GM18870 (cell line): Measurements from ENCODE around the gene MLLT3.

ENCODE experiments used
- ATAC-seq: cut with Tn5 transposase; IDR thresholded peaks from one replicate; pipeline ENCODE4 v1.9.1; 2021; ENCODE audit warnings: moderate library complexity; ENCODE audit not compliant: unreplicated experiment

The MLLT3 gene

DNA sequence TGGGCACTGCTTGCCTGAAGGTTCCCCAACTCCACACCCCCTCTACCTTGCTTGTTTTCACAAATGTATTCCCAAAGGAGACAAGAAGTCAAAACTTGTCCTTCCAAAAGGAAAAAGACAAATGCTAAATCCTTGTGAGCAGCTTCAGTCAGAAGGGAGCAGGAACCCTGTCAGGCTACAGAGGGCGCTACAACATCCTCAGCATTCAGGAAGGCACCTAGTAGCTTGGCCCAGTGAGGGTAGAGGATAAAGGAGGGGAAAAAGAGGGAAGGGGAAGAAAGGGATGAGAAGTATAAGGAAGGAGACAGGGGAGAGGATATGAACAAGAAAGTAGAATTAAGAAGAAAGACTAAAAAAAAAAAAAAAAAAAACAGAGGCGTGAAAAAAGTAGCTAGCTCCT lies 97.5 kb downstream of the MLLT3 start:
- ATAC-seq, result no peak

DNA sequence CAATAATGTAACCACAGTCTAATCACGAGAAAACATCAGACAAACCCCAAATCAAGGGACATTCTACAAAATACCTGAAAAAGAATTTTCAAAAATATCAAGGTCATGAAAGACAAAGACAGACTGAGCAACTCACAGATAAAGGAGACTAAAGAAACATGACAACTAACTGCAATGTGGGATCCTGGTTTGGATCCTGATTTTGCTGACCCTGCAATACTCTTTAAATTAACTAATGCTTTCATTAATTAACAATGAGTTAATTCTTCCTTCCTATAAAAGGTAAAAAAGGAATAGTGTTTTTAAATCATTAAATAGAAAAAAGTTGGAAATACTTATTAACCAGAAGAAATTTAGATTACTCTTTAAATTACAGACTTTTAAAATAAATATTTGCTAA lies 103.6 kb downstream of the MLLT3 start:
- ATAC-seq, result no peak

DNA sequence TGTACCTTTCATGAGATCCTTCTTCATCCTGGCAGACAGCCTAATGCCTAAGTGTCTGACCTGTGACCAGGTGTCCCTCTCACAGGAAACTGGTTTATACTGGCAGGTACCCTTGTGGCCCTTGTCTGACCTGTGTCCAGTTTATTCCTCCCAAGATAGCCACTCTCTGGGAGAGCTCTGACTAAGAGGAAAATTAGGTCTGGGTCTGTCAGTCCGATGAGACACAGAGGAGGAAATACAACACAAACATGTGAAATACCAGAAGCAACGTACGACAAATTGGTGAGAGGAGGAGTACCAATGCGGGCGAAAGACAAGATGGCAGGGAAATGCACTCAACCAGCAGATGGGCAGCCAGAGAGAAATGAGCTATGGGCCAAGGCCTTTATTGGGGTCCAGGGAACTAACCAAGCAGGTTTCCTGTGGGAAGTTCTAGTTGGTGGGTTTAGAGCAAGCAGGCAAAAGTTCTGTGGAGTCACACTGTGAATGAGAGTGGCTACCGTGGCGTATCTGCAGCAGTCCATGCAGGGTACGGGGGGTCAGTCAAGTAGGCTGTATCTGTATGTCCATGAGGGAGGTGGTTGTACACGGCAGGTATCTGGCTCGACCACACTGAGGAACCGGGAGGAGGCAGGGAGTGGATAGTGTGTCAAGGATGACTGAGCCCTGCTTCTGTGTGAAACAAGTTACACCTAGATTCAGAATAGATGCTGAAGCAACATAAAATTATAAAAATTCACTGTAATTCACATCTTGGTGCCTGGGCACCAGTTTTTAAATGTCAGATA lies 109.0 kb downstream of the MLLT3 start:
- no peak for ATAC-seq

DNA sequence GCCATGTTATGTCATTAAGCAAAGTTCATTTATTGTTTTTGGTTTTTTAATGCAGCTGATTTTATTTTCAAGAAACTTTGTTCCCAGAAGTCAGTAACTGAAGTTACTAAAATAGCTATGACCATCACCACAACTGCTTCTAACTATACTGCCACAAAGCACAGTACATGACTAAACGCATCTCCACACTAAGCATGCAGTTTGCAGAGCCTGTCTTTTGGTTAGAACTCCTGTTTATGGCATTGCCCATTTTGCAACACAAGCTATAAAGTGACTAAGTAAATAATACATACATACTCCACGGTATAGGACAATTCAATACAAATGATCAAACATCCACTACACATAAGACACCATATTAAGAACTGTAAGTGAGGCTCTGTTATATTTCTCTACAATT lies 109.7 kb downstream of the MLLT3 start:
- no peak for ATAC-seq

DNA sequence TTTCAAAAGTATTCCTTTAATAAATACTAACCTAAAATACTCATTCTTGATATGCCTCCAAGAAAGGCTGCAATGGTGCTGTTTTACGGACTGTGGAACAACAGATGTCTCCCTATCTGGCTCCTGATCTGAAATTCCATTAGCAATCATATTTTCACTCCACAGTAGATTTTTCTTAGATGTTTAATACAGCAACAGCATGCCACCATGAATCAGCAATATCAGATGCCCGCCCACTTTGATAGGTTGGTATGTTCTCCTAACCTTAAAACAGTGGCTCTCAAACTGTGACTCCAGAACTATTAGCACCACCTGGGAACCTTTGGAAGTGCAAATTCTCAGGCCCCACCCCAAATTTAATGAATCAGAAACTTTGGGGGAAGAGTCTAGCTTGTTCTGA lies 110.2 kb downstream of the MLLT3 start:
- ATAC-seq, result no peak

DNA sequence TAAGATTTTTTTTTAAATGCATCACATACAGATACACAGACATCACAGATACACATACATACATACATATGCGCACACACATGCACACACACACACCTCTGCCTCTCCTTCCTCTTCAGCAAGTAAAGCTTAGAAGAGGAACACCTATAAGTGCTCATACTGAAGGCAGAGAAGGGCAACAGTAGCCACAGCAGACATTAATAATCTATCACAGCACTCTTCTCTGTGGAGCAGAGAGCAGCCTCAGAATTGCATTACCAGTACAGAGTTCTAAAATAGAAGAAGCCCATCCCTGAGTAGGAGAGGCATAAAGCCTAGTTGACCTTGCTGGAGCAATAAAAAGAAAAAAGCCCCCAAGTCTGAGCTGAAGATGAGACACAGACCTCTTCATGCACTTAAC lies 110.6 kb downstream of the MLLT3 start:
- ATAC-seq, result no peak

DNA sequence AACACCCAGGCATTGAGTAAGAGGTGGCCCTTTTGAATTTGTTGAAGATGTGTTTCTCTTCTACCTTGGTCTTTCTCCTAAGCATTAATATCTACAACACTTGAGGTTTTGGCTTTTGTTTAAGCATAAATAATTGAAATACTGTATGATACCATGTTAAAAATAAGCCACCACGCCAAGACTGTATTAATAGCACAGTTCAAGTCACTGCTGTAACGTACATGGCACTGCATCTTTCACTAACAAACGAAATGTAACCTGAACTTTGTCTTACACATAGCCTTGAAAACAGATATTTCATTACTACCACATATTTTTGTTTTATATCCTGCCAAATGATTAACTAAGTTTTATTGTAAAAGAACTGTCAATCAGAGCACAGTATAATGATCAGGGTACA lies 112.8 kb downstream of the MLLT3 start:
- ATAC-seq, result no peak

DNA sequence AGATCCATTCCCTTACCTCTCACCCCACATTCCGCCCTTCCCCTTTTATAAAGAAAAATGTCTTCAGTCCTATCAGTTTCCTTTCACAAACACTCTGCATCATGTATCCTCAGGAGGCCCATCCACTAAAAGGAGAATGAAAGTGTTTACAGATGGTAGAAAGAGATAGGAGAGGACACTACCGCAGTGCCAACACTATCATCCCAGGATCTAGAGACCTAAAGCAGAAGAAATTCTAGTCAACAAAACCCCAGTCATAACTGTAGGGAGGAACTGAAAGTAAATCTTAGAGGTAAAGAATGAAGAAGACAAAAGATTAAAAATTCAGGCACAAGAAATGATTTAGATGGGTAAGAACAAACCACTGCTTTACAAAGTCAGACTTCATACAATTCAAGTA lies 114.1 kb downstream of the MLLT3 start:
- ATAC-seq, result peak; percentile 80

DNA sequence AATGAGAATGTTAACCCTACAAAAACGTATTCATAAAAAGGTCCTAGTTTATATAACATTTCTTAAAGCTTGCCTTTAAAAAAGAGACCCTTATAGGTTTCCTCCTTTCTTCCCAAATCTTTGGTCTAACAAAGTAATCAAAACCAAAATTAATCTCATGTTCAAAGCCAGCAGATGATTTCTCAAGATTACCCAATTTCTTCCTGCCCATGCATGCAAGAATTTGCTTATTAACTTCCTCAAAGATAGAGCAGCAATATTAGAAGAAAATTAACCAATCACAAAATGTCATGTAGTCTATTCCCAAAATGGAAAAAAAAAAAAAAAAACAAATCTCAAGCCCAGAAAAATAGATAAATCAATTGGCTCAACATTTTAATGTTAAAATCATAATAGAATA lies 114.9 kb downstream of the MLLT3 start:
- ATAC-seq, result no peak

DNA sequence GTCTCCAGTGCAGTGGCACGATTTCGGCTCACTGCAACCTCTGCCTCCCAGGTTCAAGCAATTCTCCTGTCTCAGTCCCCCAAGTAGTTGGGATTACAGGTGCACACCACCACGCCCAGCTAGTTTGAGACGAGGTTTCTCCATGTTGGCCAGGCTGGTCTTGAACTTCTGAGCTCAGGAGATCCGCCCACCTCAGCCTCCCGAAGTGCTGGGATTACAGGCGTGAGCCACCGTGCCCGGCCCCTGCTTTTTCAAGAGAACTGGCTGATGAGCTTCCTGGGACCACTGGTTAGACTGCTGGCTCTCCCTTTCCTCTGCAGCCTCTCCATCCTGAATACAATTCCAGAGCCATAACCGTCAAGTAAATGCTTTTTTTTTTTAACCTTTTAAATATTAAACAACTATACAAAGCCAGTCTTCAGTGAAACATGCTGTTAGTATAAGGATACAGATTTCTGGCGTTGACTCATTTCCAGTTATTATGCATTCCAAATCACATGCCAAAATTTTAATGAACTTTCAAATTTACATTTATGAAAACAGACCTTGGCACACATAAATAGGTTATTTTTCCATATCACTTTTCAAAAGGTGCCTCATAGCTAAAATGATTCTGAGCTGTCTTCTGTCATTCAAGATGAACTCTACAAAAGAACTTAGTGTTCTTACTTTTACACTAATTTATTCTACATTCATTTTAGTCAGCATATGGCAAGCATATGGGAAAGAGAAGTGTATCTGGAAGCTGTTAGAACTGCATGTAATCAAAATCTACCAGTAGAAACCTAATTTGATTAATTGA lies 116.0 kb downstream of the MLLT3 start:
- no peak for ATAC-seq

DNA sequence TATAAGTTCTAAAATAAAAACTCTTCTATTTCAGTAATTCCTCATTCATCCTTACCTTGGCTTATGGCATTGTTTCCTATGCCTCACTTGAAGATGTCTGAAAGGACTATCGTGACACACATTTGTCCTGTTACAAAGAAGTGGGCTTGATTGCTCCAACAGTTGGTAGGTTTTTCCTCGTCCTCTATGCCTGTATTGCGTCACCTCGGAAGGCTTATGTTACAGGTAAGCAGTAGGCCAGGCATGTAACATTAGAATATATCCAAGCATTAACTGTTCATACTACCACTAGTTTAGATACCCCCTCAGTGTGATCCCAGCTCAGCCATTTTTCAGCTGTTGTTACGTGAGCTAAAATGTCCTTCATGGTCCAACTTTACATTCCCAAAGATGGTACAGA lies 116.7 kb downstream of the MLLT3 start:
- ATAC-seq, result no peak

DNA sequence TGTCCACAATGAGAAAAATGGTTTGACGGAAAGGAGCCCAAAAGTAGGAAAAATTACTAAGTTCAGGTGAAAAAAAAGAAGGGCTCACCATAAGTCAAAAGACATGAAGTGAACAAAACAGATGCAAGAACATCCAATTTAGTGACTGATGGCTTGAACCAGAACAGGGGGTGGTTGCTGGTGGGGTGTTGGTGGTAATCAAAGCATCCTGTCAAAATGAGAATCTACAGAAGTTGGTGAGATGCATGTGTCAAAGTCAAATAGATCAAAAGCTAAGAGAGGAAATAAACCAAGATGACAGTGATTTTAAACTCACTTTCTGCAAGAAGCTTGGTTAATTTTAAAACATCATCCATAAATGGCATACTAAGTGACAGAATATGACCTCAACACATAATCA lies 117.4 kb downstream of the MLLT3 start:
- ATAC-seq, result no peak

DNA sequence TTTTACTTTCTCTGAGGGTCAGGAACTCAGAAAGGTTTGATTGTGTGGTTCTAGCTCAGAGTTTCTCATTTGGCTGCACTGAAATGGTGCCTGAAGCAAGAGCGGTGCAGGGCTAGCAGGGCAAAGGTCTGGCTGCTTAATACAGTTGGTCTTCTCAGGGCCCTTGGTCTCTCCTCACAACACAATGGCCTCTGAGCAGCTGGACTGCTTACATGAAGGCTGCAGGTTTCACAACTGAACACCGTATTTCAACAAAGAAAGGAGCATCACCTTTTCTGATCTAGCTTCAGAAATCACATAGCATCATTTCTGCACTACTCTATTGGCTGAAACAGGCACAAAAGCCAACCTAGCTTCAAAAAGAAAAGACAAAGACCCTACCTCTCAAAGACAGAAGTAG lies 122.2 kb downstream of the MLLT3 start:
- no peak for ATAC-seq

DNA sequence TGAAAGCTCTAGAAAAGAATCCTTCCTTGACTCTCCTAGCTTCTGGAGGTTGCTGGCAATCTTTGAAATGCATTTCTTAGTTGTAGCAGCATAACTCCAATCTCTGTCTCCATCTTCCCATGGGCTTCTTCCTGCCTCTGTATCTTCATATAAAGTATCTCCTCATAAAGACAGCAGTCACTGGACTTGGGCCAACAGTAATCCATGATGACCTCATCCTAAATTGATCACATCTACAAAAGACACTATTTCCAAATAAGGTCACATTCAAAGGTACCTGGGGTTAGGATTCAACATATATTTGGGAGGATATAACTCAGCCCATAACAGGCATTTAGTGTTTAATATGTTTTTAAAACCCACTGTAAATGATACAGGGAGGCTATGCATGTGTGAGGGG lies 123.3 kb downstream of the MLLT3 start:
- no peak for ATAC-seq

DNA sequence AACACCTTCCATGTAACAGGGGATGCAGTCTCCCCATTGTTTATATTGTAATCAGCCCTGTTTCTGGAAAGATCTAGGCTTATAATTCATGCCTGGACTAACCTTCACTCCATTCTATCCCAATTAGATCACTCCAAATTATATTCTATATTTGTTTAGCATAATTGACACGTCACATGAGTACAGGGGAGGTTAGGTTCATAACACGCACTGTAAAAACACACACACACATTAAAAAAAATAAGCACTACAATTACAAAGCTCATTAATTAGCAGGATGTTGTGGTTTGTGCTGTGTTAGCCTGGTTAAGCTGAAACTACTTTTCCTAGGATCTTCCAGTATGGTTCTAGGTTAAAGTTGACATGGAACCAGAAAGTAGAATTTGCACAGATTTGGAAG lies 126.0 kb downstream of the MLLT3 start:
- no peak for ATAC-seq

DNA sequence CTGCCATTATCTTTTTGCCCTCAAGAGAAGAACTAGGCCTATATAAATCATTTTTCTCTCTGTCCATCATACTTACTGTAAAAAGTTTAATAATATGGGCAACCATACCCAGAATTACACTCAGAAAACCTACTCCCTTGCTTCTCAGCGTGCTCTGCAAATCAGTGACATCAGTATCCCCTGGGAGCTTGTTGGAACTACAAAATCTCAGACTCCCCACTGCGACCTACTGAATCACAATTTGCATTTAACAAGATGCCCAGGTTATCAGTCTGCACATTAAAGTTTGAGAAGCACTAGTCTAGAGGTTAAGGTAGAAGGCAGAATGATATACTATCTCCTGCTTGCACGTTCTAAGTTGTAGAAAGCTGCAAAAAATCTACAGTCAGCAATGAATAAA lies 127.2 kb downstream of the MLLT3 start:
- no peak for ATAC-seq

DNA sequence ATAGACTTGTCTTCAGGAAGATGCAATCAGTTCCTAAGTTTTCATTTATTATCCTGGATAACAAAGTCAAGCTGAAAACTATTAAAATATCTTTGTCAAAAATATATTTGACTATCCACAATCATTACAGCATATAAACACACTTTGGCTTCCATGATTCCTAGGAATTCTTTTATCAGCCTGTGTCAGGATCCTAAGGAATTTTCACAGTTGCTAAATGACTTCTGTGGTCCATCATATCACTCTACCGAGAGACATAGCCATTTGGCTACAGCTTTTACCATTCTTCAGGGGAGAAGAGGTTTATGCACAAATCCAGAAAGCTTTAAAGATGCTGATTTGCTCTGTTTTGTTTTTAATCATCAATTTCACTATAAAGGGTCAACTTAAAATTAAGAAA lies 128.3 kb downstream of the MLLT3 start:
- ATAC-seq, result no peak

DNA sequence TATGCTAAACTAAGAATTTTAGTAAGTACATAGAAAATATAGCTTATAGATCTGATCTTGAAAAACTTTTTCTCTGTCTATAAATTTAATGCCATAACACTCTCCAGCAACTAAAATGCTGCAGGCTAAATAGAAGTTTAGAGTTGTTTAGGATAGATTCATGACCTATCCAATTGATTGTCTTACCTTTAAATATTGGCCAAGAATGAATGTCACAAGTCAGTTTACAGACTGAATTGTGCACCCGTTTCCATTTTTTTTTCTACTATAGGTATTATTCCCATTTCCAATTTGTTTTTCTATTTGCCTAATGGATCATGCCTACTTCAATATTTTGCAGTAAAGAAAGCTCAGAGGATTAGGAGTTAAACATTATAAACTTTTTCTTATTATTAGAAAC lies 129.5 kb downstream of the MLLT3 start:
- ATAC-seq, result no peak

DNA sequence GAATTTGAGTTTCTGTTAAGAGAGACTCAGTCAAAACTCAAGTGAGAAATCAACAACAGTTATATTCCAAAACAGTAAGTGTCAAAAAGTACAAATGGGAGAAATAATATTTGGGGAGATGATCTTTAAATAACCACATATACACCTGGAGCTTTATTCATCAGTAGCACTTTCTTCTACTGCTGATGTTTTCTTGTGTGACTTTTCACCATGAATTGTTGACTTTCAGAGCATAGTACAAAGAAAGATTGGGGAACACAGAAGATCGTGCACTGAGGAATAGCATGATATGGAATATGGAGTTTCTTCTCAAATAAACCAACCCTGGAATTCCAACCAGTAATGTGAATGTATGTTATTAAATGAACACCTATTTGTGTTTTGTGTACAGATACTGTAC lies 130.7 kb downstream of the MLLT3 start:
- no peak for ATAC-seq

DNA sequence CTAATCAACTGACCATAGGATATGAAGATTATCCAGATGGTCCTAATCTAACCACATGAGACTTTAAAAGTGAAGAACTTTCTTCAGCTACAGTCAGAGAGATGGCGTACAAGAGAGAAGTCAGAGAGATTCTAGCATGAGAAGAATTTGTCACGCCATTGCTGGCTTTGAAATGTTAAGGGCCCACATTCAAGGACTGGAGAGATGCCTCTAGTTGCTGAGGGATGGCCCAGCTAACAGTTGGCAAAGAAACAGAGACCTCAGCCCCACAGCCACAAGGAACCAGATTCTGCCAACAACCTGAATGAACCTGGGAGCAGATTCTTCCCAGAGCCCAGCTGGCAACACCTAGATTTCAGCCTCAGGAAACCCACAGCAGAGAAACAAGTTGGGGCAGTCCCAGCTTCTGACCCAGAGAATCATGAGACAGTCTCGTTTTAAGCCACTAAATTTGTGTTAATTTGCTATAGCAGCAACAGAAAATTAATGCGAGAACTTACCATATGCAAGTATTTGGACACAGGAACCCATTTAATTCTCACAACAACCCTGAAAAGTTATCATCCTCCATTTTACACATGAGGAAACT lies 132.0 kb downstream of the MLLT3 start:
- ATAC-seq, result no peak

DNA sequence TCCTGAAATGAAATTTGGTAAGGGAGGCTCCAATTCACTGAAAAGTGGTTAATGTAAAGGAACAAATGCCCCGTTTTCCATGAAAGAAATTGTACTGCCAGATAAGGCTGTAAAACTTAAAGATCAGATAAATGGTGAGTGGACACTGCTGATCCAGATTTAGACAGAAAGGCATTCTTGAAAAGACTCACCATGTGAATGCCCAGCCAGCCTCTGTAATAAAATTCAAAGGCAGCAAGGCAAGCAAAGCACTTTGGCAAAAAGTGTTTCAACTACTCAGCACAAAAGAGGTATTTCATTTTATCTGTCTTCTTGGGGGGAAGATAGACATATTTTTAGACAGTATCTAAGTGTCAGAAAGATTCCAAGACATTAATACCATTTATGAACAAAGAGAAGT lies 133.6 kb downstream of the MLLT3 start:
- no peak for ATAC-seq

DNA sequence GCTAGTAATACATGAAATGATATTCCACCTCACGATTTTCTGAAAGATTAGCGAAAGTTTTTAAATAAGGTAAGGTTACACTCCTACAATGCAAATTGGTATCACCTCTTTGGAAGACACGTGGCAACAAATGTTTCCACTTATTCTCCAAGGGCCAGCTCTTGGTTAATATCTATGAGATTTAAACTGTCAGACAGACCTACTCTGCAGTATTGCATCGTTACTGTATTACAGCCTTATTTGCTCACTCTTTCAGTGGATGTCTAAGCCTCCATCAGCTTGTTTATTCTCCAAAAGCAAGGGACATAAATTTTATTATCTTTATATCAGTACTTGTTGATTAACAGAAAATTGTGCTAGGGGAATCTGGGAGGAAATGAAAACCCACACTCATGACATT lies 135.7 kb downstream of the MLLT3 start:
- ATAC-seq, result no peak
